ENCODE results near the gene SFTPD. TPM values are rescaled to one million over a fixed set of nuclear protein-coding genes. Genes with fewer than 3 reads are reported as not detected.

Gene SFTPD
- total RNA-seq, 1 experiment from 2014 or later = 0.24 TPM

GRCh38 chr10:79905322-79906314 is 43.3 kb downstream of the SFTPD start:
- Histone ChIP-seq H3K23me2 (ENCODE audit: insufficient read length, low read depth, low read length, poor library complexity, severe bottlenecking) (peaks cover 9% of the 10 kb centered on the region), H3K18ac (ENCODE audit: insufficient read length, low read depth, low read length) (no peak overlapping the region), H2BK5ac (ENCODE audit: insufficient read length, low read length) (no peak overlapping the region), H3K27ac (ENCODE audit: insufficient read length, low read depth, low read length) (no peak overlapping the region), H3K4me2 (ENCODE audit: insufficient read depth, insufficient read length, low read length) (peak overlapping the region; percentile 79), H3K79me2 (ENCODE audit: insufficient read depth, low read length) (no peaks in the 10 kb centered on the region), H2AFZ (ENCODE audit: low read length) (no peak overlapping the region), H2BK20ac (ENCODE audit: low read depth, low read length, poor library complexity, severe bottlenecking) (no peak overlapping the region), H4K8ac (replicated peaks; ENCODE audit: insufficient read length, low read depth, low read length) (no peak overlapping the region), H3K4ac (ENCODE audit: low read depth, low read length) (no peak overlapping the region), H3K9ac (ENCODE audit: extremely low read depth, insufficient read length, low read length) (peak overlapping the region; percentile 61), H3T11ph (ENCODE audit: low read length) (no peak overlapping the region), H3K14ac (ENCODE audit: insufficient read depth, low read length) (no peak overlapping the region), H2BK12ac (ENCODE audit: insufficient read length, low read depth, low read length) (no peak overlapping the region), H4K20me1 (ENCODE audit: control insufficient read depth, insufficient read depth, insufficient read length) (no peaks in the 10 kb centered on the region), H3K4me1 (ENCODE audit: insufficient read depth, low read length) (no peaks in the 10 kb centered on the region), H4K91ac (ENCODE audit: insufficient read length, low read depth, low read length) (no peak overlapping the region), H3K79me1 (ENCODE audit: insufficient read depth, low read depth, low read length, poor library complexity, severe bottlenecking) (no peaks in the 10 kb centered on the region), H3K9me3 (ENCODE audit: control insufficient read depth, low read depth, low read length) (no peaks in the 10 kb centered on the region), H4K5ac (ENCODE audit: insufficient read length, low read depth, low read length) (no peak overlapping the region), H3K56ac (ENCODE audit: insufficient read length, low read depth, low read length) (no peak overlapping the region), H3K23ac (ENCODE audit: insufficient read length, low read depth, low read length) (no peak overlapping the region), H2BK120ac (ENCODE audit: low read depth, low read length, poor library complexity, severe bottlenecking) (no peak overlapping the region), H2AK5ac (ENCODE audit: insufficient read length, low read length) (no peak overlapping the region), H2BK15ac (ENCODE audit: low read depth, low read length) (no peak overlapping the region), H3K27me3 (ENCODE audit: insufficient read depth, low read length) (no peaks in the 10 kb centered on the region)
- DNase-seq = no peak
- Mint-ChIP-seq H3K4me3 (peak overlapping the region; percentile 96), H3K27ac (peak overlapping the region in 2 of 3 experiments; percentile 56 to 92; a peak in 1 of 7 replicates), H3K9me3 (no peaks in the 10 kb centered on the region), H3K4me1 (peaks cover 5% of the 10 kb centered on the region in 2 experiments; a peak in 3 of 4 replicates), H3K27me3 (ENCODE audit: low read depth) (peaks cover 32% of the 10 kb centered on the region), H3K36me3 (ENCODE audit: insufficient read depth in 1 of 3, low read depth in 3 of 3) (peaks cover 0 to 7% (median 2%) of the 10 kb centered on the region in 3 experiments; a peak in 3 of 7 replicates)
- WGBS (ENCODE audit: extremely low coverage, insufficient read length, low lambda C conversion rate) = no CpG with 5 or more reads among the region's 10 CpGs
- TF ChIP-seq CTCF (conservative IDR thresholded peaks at IDR 0.05) = no peak
